Prostate gland (tissue), 2 donors: ENCODE measurements around the gene OGFOD1. TPM values are rescaled to one million over a fixed set of nuclear protein-coding genes. Genes with fewer than 3 reads are reported as not detected.

Experiments used
- DNase-seq: peaks from one replicate; pipeline ENCODE4 v3.0.0-alpha.2; 2019; ENCODE audit warnings: low spot score
- H3K27ac ChIP-seq, 2 donors: fragments of 200-600 bp; sonication (generic); 2 replicates each; pipeline ENCODE4 v1.5.1; 2017 to 2019
- H3K27me3 ChIP-seq: fragments of 200-600 bp; sonication (generic); replicated peaks from 2 replicates; pipeline ENCODE4 v1.5.1; 2019; ENCODE audit not compliant: insufficient read depth
- H3K36me3 ChIP-seq, 2 donors: fragments of 200-600 bp; sonication (generic); 1 replicate in 1 of 2; 2 replicates in 1 of 2; pipeline versions ENCODE4 v1.5.1 to v1.8.1; 2017 to 2019
- H3K4me1 ChIP-seq: fragments of 200-600 bp; sonication (generic); replicated peaks from 2 replicates; pipeline ENCODE4 v1.5.1; 2019
- H3K4me3 ChIP-seq, 2 donors: fragments of 200-600 bp; sonication (generic); 2 replicates each; pipeline ENCODE4 v1.5.1; 2017 to 2019
- H3K9me3 ChIP-seq: fragments of 200-600 bp; sonication (generic); 2 replicates; pipeline ENCODE4 v1.5.1; 2017
- POLR2A ChIP-seq: fragments of 450-650 bp; IDR thresholded peaks from one replicate; pipeline ENCODE4 v1.6.1; 2016; ENCODE audit warnings: antibody characterized with exemption, mild to moderate bottlenecking
- POLR2AphosphoS5 ChIP-seq: sonication (generic); formaldehyde crosslinking; IDR thresholded peaks from one replicate; pipeline ENCODE4 v1.6.1; 2017; ENCODE audit warnings: antibody characterized with exemption
- WGBS: methylation state at CpG from one replicate; pipeline ENCODE4 v1.1.5; 2018; 5-methylcytosine and 5-hydroxymethylcytosine counted together
- intact Hi-C: fragments of 100-400 bp; cut with DNase I; formaldehyde crosslinking; loops from one replicate; pipeline ENCODE4 v1.14.2; 2022
- total RNA-seq, 2 donors: library from RNA; depleted of rRNA; stranded (reverse); fragments of >200 nt; gene quantifications; one replicate each; pipeline ENCODE4 v1.1.0, GENCODE V29; 2016
- TF ChIP-seq, protein P1 (sequence below), 4 experiments: fragments of 200-600 bp in 2 of 4; fragments of 450-650 bp in 2 of 4; sonication (generic) in 2 of 4; IDR thresholded peaks; 1 replicate in 3 of 4; 2 replicates in 1 of 4; pipeline ENCODE4 v1.5.1; 2016 to 2019; ENCODE audit warnings: antibody characterized with exemption in 4 of 4, mild to moderate bottlenecking in 2 of 4, moderate library complexity in 2 of 4

OGFOD1 gene
- total RNA-seq, 2 donors from 2014 or later = 18.5 to 57.2 TPM

- no peaks in the 10 kb centered on the region for H3K27me3 ChIP-seq
- TF ChIP-seq, protein P1, sequence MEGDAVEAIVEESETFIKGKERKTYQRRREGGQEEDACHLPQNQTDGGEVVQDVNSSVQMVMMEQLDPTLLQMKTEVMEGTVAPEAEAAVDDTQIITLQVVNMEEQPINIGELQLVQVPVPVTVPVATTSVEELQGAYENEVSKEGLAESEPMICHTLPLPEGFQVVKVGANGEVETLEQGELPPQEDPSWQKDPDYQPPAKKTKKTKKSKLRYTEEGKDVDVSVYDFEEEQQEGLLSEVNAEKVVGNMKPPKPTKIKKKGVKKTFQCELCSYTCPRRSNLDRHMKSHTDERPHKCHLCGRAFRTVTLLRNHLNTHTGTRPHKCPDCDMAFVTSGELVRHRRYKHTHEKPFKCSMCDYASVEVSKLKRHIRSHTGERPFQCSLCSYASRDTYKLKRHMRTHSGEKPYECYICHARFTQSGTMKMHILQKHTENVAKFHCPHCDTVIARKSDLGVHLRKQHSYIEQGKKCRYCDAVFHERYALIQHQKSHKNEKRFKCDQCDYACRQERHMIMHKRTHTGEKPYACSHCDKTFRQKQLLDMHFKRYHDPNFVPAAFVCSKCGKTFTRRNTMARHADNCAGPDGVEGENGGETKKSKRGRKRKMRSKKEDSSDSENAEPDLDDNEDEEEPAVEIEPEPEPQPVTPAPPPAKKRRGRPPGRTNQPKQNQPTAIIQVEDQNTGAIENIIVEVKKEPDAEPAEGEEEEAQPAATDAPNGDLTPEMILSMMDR (IDR thresholded peaks at IDR 0.05) = no peak
- no peak for TF ChIP-seq POLR2AphosphoS5
- no peak for TF ChIP-seq POLR2A
- 68% methylated on average over 5 of the region's 5 CpGs for WGBS
- no peak overlapping the region for H3K27ac ChIP-seq
- intact Hi-C loops = no loop called here
- H3K4me3 ChIP-seq = no peak overlapping the region
- DNase-seq = no peak
- no peaks in the 10 kb centered on the region for H3K4me1 ChIP-seq
- H3K9me3 ChIP-seq = no peaks in the 10 kb centered on the region
- peaks cover 0 to 3% of the 10 kb centered on the region in 2 donors for H3K36me3 ChIP-seq
Measured at GRCh38 chr16:56411123-56411522, 40.2 kb upstream of the OGFOD1 start.

DNA sequence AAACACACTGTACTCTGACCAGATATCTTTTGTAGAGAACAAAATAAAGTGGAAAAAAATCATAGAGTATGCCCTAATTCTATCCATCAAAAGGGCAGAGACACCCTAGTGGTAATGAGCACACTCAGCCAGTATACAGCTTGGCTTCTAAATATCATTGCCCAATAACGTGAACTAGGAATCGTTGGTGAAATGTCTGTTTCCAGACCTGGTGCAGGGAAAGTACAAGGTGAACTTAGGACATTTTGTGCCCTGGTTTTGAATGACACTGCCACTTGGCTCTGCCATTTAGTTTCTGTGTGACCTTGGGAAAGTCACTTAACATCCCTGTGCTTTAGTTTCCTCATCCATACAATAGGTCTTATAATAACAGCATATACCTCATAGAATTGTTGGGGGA, 39.7 kb upstream of the OGFOD1 start:
- Histone ChIP-seq H3K36me3 (peaks cover 0 to 3% of the 10 kb centered on the region in 2 donors), H3K4me3 (no peak overlapping the region), H3K9me3 (no peaks in the 10 kb centered on the region), H3K27ac (no peak overlapping the region), H3K4me1 (no peaks in the 10 kb centered on the region), H3K27me3 (no peaks in the 10 kb centered on the region)
- intact Hi-C loops = no loop called here
- no peak for DNase-seq
- WGBS = 96% methylated on average over 2 of the region's 2 CpGs
- no peak for TF ChIP-seq POLR2AphosphoS5
- TF ChIP-seq, protein P1 (IDR thresholded peaks at IDR 0.05) = no peak
- TF ChIP-seq POLR2A = no peak

DNA sequence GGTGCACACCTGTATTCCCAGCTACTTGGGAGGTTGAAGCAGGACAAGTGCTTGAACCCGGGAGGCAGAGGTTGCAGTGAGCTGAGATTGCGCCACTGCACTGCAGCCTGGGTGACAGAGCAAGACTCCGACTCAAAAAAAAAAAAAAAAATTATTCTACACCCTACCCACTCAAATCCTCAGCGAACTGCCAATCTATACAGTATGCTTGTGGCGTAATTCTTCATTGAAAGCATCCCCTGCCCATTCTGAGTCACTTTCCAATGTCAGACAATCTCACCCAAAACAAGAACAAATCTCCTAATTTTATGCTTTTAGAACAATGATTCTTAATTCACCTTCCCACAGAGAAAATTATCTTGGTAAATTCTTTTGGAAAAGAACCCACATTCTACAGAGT, 38.0 kb upstream of the OGFOD1 start:
- H3K36me3 ChIP-seq = peaks cover 0 to 3% of the 10 kb centered on the region in 2 donors
- intact Hi-C loops = no loop called here

GRCh38 chr16:56414366-56414765, 37.0 kb upstream of the OGFOD1 start:
- Histone ChIP-seq H3K36me3 (no peaks in the 10 kb centered on the region), H3K4me3 (no peak overlapping the region), H3K4me1 (no peaks in the 10 kb centered on the region), H3K27ac (no peak overlapping the region), H3K27me3 (no peaks in the 10 kb centered on the region), H3K9me3 (no peaks in the 10 kb centered on the region)
- DNase-seq = no peak
- TF ChIP-seq POLR2AphosphoS5 (no peak), POLR2A (no peak)
- TF ChIP-seq, protein P1 (IDR thresholded peaks at IDR 0.05) = no peak
- intact Hi-C loops = no loop called here
- WGBS = 69% methylated on average over 5 of the region's 5 CpGs

More for the DNA sequence above, 38.0 kb upstream of the OGFOD1 start:
- H3K27me3 ChIP-seq = no peaks in the 10 kb centered on the region
- 74% methylated on average over 5 of the region's 5 CpGs for WGBS
- no peak overlapping the region for H3K4me3 ChIP-seq
- no peaks in the 10 kb centered on the region for H3K9me3 ChIP-seq
- no peak overlapping the region for H3K27ac ChIP-seq
- DNase-seq = no peak
- no peaks in the 10 kb centered on the region for H3K4me1 ChIP-seq
- TF ChIP-seq POLR2A (no peak), POLR2AphosphoS5 (no peak)
- TF ChIP-seq, protein P1 (IDR thresholded peaks at IDR 0.05) = no peak

GRCh38 chr16:56415875-56416274, 35.5 kb upstream of the OGFOD1 start:
- peaks cover 2% of the 10 kb centered on the region for H3K4me1 ChIP-seq
- no peak for DNase-seq
- H3K27me3 ChIP-seq = no peaks in the 10 kb centered on the region
- H3K27ac ChIP-seq = no peak overlapping the region
- no peaks in the 10 kb centered on the region for H3K9me3 ChIP-seq
- TF ChIP-seq POLR2A = no peak
- TF ChIP-seq, protein P1 (IDR thresholded peaks at IDR 0.05) = no peak
- no peak for TF ChIP-seq POLR2AphosphoS5
- intact Hi-C loops = no loop called here
- no peaks in the 10 kb centered on the region for H3K36me3 ChIP-seq
- WGBS = 86% methylated on average over 4 of the region's 4 CpGs
- H3K4me3 ChIP-seq = no peak overlapping the region
